Measurements from ENCODE around the gene ORAI3. TPM values are rescaled to one million over a fixed set of nuclear protein-coding genes. Genes with fewer than 3 reads are reported as not detected.
A peak's percentile ranks its signal among the peaks of the same experiment; 100 is the strongest.

Gene ORAI3
- total and polyA plus RNA-seq, 2 of the 13 experiments (the other 11 are each of a cell fraction or from before 2014, with no cell fraction given) = 11.4 to 32.0 TPM

DNA sequence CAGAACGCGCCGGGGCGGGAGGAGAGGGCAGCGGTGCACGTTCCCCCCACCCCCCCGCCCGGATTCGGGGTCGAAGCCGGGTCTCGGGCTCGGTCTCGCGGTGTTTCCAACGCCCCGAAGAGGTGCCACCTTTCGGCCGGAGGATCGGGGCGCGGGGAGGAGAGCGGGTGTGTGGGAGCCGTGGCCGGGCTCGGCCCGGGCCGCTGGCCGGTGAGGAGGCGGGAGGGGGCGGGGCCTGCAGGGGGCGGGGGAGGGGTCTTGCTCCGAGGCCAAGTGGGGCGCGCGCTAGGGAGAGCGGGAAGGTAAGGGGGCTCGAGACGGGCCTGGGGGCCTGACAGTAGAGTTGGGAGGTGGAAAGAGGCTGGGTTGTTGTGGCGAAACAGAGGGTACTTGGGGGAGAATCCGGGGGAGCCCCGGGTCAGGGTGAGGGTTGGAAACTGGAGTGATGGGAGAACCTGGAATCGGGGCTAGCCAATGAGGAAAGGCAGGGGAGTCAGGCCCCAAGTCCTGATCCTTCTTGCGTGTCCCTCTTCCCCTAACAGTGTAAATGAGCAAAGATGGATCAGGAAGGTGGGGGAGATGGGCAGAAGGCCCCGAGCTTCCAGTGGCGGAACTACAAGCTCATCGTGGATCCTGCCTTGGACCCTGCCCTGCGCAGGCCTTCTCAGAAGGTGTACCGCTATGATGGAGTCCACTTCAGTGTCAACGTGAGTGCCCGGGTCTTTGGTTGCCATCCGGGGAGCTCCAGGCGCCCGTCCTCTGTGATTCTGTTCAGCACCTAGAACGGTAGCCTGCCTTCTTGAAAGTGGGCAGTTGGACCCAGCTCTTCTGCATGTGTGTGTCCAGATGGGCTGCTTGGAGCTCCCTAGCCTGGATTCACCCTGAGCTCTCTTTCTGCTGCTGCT, 9.6 kb downstream of the ORAI3 start (continued):
- TF ChIP-seq, protein P1, sequence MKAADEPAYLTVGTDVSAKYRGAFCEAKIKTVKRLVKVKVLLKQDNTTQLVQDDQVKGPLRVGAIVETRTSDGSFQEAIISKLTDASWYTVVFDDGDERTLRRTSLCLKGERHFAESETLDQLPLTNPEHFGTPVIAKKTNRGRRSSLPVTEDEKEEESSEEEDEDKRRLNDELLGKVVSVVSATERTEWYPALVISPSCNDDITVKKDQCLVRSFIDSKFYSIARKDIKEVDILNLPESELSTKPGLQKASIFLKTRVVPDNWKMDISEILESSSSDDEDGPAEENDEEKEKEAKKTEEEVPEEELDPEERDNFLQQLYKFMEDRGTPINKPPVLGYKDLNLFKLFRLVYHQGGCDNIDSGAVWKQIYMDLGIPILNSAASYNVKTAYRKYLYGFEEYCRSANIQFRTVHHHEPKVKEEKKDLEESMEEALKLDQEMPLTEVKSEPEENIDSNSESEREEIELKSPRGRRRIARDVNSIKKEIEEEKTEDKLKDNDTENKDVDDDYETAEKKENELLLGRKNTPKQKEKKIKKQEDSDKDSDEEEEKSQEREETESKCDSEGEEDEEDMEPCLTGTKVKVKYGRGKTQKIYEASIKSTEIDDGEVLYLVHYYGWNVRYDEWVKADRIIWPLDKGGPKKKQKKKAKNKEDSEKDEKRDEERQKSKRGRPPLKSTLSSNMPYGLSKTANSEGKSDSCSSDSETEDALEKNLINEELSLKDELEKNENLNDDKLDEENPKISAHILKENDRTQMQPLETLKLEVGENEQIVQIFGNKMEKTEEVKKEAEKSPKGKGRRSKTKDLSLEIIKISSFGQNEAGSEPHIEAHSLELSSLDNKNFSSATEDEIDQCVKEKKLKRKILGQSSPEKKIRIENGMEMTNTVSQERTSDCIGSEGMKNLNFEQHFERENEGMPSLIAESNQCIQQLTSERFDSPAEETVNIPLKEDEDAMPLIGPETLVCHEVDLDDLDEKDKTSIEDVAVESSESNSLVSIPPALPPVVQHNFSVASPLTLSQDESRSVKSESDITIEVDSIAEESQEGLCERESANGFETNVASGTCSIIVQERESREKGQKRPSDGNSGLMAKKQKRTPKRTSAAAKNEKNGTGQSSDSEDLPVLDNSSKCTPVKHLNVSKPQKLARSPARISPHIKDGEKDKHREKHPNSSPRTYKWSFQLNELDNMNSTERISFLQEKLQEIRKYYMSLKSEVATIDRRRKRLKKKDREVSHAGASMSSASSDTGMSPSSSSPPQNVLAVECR (CRISPR knock-in tag; IDR thresholded peaks at IDR 0.05; ENCODE audit: borderline replicate concordance) = 0 out of 2 replicates have a peak, but pooled peaks have one; percentile 29
- TF ChIP-seq, protein P2, sequence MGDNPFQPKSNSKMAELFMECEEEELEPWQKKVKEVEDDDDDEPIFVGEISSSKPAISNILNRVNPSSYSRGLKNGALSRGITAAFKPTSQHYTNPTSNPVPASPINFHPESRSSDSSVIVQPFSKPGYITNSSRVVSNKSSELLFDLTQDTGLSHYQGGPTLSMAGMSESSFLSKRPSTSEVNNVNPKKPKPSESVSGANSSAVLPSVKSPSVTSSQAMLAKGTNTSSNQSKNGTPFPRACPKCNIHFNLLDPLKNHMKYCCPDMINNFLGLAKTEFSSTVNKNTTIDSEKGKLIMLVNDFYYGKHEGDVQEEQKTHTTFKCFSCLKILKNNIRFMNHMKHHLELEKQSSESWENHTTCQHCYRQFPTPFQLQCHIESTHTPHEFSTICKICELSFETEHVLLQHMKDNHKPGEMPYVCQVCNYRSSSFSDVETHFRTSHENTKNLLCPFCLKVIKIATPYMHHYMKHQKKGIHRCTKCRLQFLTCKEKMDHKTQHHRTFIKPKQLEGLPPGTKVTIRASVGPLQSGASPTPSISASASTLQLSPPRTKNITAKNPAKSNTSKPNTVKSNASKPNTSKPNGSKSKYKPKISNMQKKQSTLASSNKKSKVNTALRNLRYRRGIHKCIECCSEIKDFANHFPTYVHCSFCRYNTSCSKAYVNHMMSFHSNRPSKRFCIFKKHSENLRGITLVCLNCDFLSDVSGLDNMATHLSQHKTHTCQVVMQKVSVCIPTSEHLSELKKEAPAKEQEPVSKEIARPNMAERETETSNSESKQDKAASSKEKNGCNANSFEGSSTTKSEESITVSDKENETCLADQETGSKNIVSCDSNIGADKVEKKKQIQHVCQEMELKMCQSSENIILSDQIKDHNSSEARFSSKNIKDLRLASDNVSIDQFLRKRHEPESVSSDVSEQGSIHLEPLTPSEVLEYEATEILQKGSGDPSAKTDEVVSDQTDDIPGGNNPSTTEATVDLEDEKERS (CRISPR knock-in tag; IDR thresholded peaks at IDR 0.05) = no peak
- TF ChIP-seq ZNF740 (CRISPR knock-in tag; IDR thresholded peaks at IDR 0.05) = 0 out of 2 replicates have a peak, but pooled peaks have one; percentile 92
- 0 out of 2 replicates have a peak, but pooled peaks have one; percentile 1 for TF ChIP-seq ZFP90 (CRISPR knock-in tag; IDR thresholded peaks at IDR 0.05; ENCODE audit: borderline replicate concordance)
- TF ChIP-seq, protein P3, sequence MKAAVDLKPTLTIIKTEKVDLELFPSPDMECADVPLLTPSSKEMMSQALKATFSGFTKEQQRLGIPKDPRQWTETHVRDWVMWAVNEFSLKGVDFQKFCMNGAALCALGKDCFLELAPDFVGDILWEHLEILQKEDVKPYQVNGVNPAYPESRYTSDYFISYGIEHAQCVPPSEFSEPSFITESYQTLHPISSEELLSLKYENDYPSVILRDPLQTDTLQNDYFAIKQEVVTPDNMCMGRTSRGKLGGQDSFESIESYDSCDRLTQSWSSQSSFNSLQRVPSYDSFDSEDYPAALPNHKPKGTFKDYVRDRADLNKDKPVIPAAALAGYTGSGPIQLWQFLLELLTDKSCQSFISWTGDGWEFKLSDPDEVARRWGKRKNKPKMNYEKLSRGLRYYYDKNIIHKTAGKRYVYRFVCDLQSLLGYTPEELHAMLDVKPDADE (CRISPR knock-in tag; IDR thresholded peaks at IDR 0.05) = 0 out of 2 replicates have a peak, but pooled peaks have one; percentile 2
- no peak for TF ChIP-seq ADNP (CRISPR knock-in tag; IDR thresholded peaks at IDR 0.05)
- TF ChIP-seq ZNF724P (CRISPR knock-in tag; IDR thresholded peaks at IDR 0.05; ENCODE audit: borderline replicate concordance) = no peak
- TF ChIP-seq ZNF281 (CRISPR knock-in tag; IDR thresholded peaks at IDR 0.05; ENCODE audit: borderline replicate concordance) = 0 out of 2 replicates have a peak, but pooled peaks have one; percentile 13
- 0 out of 2 replicates have a peak, but pooled peaks have one; percentile 38 for TF ChIP-seq THAP9 (CRISPR knock-in tag; IDR thresholded peaks at IDR 0.05; ENCODE audit: borderline replicate concordance)
- TF ChIP-seq SNRNP70 (IDR thresholded peaks at IDR 0.05; ENCODE audit: low read depth, low read length) = no peak
- no peak for TF ChIP-seq ZNF329 (CRISPR knock-in tag; IDR thresholded peaks at IDR 0.05; ENCODE audit: low read depth)
